OCI-LY1 (cell line): ENCODE data around the gene PRR4.

Source experiments
- EZH2 ChIP-seq: fragments of 200-600 bp; sonication (generic), shearing (Covaris generic); IDR thresholded peaks from 2 replicates; pipeline ENCODE4 v1.8.0; 2017; ENCODE audit warnings: borderline replicate concordance, mixed run types, mild to moderate bottlenecking, antibody characterized with exemption, low read length, moderate library complexity, mixed read lengths
- TF ChIP-seq, protein P1 (sequence below): fragments of 200-600 bp; sonication (generic), shearing (Covaris generic); IDR thresholded peaks from 2 replicates; pipeline ENCODE4 v1.5.1; 2017; ENCODE audit warnings: mild to moderate bottlenecking, antibody characterized with exemption, low read length, moderate library complexity, mixed read lengths

DNA sequence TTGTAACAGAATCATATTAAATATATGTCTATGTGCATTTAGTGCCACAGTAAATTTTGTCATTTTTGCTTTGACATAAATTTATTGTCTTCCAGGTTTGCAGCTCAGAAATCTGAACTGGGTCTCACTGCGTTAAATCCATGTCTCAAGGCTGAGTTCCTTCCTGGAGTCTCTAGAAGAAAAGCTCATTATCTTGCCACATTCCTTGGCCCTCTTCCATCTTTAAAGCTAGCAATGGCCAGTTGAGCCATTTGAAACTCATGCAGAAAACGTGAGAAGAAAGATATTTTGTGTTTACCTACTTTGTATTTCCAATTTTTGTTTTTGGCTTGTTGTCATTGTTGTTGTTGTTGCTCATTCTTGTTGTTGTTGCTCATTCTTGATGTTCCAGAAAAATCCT is 24.1 kb upstream of the PRR4 start:
- TF ChIP-seq, protein P1, sequence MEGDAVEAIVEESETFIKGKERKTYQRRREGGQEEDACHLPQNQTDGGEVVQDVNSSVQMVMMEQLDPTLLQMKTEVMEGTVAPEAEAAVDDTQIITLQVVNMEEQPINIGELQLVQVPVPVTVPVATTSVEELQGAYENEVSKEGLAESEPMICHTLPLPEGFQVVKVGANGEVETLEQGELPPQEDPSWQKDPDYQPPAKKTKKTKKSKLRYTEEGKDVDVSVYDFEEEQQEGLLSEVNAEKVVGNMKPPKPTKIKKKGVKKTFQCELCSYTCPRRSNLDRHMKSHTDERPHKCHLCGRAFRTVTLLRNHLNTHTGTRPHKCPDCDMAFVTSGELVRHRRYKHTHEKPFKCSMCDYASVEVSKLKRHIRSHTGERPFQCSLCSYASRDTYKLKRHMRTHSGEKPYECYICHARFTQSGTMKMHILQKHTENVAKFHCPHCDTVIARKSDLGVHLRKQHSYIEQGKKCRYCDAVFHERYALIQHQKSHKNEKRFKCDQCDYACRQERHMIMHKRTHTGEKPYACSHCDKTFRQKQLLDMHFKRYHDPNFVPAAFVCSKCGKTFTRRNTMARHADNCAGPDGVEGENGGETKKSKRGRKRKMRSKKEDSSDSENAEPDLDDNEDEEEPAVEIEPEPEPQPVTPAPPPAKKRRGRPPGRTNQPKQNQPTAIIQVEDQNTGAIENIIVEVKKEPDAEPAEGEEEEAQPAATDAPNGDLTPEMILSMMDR, result no peak
- no peak for TF ChIP-seq EZH2
